ENCODE results near the gene NOVA2. TPM values are rescaled to one million over a fixed set of nuclear protein-coding genes. Genes with fewer than 3 reads are reported as not detected.

Gene NOVA2
- polyA plus RNA-seq, 1 of the 3 experiments (the other 2 are of a cell fraction) = 1.9 TPM

DNA sequence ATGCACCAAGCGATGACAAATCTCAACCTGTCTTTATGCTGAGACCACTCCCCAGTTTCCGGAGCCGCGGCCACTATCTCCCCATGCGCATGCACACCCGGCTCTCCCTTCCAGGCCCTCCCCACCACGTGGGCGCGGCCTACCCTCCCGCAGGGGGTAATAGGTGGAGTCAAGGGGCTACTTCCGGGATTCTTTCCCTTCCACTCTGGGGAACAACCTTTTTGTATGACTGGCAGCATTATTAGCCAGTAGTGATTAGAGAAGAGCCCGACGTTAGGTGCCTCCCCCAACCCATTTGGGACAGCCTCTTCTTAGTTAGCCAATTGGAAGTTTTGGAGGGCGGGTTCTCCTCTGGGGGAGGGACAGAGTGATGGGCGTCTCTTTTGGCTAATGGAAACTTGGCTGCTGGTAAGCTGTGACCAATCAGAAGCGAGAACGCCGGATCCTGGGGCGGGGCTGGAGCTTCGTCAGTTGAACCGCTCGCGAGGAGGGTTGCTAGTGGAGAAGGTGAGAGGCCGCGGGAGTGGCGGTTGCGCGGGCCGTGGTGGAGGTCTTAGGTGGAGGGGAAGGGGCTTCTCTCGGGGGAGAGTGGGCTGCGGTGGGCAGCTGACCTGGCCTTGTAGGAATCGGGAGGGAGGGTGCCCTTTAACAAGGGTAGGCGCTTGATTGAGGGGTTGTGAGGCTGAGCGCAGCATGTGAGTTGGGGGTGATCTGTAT lies 21.5 kb upstream of the NOVA2 start, which contains the start of gene CCDC61 (continued):
- peak; percentile 47; the same call in 1 of the 2 replicates for TF ChIP-seq SIN3A (IDR thresholded peaks at IDR 0.05; ENCODE audit: borderline replicate concordance, low read depth, low read length)
- TF ChIP-seq, protein P1, sequence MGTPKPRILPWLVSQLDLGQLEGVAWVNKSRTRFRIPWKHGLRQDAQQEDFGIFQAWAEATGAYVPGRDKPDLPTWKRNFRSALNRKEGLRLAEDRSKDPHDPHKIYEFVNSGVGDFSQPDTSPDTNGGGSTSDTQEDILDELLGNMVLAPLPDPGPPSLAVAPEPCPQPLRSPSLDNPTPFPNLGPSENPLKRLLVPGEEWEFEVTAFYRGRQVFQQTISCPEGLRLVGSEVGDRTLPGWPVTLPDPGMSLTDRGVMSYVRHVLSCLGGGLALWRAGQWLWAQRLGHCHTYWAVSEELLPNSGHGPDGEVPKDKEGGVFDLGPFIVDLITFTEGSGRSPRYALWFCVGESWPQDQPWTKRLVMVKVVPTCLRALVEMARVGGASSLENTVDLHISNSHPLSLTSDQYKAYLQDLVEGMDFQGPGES (IDR thresholded peaks at IDR 0.05; ENCODE audit: low read depth, low read length) = peak; percentile 91

DNA sequence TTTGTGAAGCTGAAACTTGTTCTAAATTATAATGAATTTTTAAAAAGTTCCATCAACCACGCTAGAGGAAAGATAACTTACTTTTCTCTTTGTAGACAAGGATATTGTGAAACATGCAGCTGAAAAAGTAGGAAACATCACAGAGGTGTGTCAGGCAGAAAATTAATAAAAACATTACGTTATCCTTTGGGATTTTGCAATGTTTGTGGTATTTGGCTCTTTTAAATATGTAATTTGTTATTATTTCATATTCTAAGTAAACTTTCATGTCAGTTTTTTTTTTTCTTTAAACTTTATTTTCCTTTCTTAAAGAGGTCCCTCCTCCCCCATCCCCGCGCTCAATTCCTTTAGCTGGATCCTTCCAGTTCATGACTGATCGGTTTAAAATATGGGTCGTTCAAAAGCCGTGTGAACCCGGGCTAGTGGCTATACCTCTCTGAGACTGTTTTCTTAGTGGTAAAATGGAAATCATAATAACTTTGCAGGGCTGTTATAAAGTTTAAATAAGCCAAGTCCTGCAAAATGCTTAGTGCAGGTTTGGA lies 20.9 kb upstream of the NOVA2 start:
- no peaks in the 10 kb centered on the region for H3K27me3 ChIP-seq (ENCODE audit: insufficient read depth)
- H3K4me1 ChIP-seq (ENCODE audit: control insufficient read depth in 1 of 2, insufficient read depth in 2 of 2, low read depth in 1 of 2, low read length in 1 of 2) = peaks cover 0 to 10% of the 10 kb centered on the region in 2 experiments; a peak in 1 of 4 replicates
- H3K27ac ChIP-seq (ENCODE audit: low read depth in 2 of 2, low read length in 1 of 2) = peak overlapping the region; percentile 30 to 56
- H3K9ac ChIP-seq = peak overlapping the region; percentile 27; the same call in 1 of the 2 replicates
- peaks cover 12% of the 10 kb centered on the region for H3F3A ChIP-seq (replicated peaks; ENCODE audit: insufficient read depth)
- CTCF ChIA-PET = interaction anchor here (1.0 to 1.4 kb wide), 4 partner anchors 23 to 92 kb away, joined by 3 to 5 read pairs (median 4); partner anchors contain the start of gene MYPOP
- peaks cover 19% of the 10 kb centered on the region for H3K79me2 ChIP-seq (ENCODE audit: insufficient read depth)
- H3K36me3 ChIP-seq (replicated peaks in 1 of 2; ENCODE audit: control insufficient read depth in 1 of 2, insufficient read depth in 2 of 2, low read length in 1 of 2) = no peaks in the 10 kb centered on the region
- H3K4me2 ChIP-seq = peak overlapping the region; percentile 74
- POLR2A ChIA-PET = interaction anchor here (0.6 to 1.0 kb wide), 3 partner anchors 25 to 131 kb away, joined by 3 to 5 read pairs (median 3); partner anchors contain the start of gene MYPOP
- H3K9me3 ChIP-seq = no peaks in the 10 kb centered on the region
- no peak for DNase-seq
- TF ChIP-seq SIN3A (IDR thresholded peaks at IDR 0.05; ENCODE audit: borderline replicate concordance, low read depth, low read length) (no peak), TEAD4 (IDR thresholded peaks at IDR 0.05; ENCODE audit: borderline replicate concordance, insufficient read depth) (no peak), TAF1 (IDR thresholded peaks at IDR 0.05; ENCODE audit: borderline replicate concordance, low read depth, low read length) (no peak), EZH2phosphoT487 (IDR thresholded peaks at IDR 0.05; ENCODE audit: borderline replicate concordance, low read depth) (no peak), RCOR1 (IDR thresholded peaks at IDR 0.05; ENCODE audit: low read length) (no peak), FOSL2 (IDR thresholded peaks at IDR 0.05; ENCODE audit: borderline replicate concordance, low read depth) (no peak), GABPA (IDR thresholded peaks at IDR 0.05; ENCODE audit: low read depth) (no peak), RFX5 (IDR thresholded peaks at IDR 0.05; ENCODE audit: low read length) (no peak)
- TF ChIP-seq, protein P1 (IDR thresholded peaks at IDR 0.05; ENCODE audit: low read depth, low read length) = no peak
- peak overlapping the region; percentile 51 to 62 for H3K4me3 ChIP-seq (ENCODE audit: low read depth in 2 of 2, low read length in 1 of 2)
- H3K9me2 ChIP-seq = no peaks in the 10 kb centered on the region
- 6% methylated on average over 8 of the region's 8 CpGs for WGBS (ENCODE audit: low lambda C conversion rate)
- peak overlapping the region; percentile 90 for H2AFZ ChIP-seq (ENCODE audit: low read depth)
- H4K20me1 ChIP-seq (ENCODE audit: insufficient read depth) = no peaks in the 10 kb centered on the region
